Activated T-helper 2 cell treated with anti-CD3 and anti-CD28 coated beads, Interferon-gamma antibody, Interleukin-2, Interleukin-4, amounts not matched to agents 10 μg/mL and 5 μg/mL and 100 μg/mL, durations not matched to agents 14 hours and 24 hours and 36 hours (primary cell): ENCODE results near the gene SFMBT1. TPM values are rescaled to one million over a fixed set of nuclear protein-coding genes. Genes with fewer than 3 reads are reported as not detected.

Experiments
- DNase-seq: peaks from one replicate; pipeline ENCODE4 v3.0.0; 2021; ENCODE audit warnings: low spot score
- H3K27ac Mint-ChIP-seq: one replicate; pipeline ENCODE4 v1.8.0; 2021; ENCODE audit warnings: mixed read lengths
- H3K27me3 Mint-ChIP-seq: one replicate; pipeline ENCODE4 v1.8.0; 2021; ENCODE audit warnings: low read depth, mixed read lengths
- H3K36me3 Mint-ChIP-seq: one replicate; pipeline ENCODE4 v1.8.0; 2021; ENCODE audit warnings: low read depth, mixed read lengths
- H3K4me1 Mint-ChIP-seq: one replicate; pipeline ENCODE4 v1.8.0; 2021; ENCODE audit warnings: low read depth, mixed read lengths
- H3K4me3 Mint-ChIP-seq: one replicate; pipeline ENCODE4 v1.8.0; 2021; ENCODE audit warnings: low read depth, mild to moderate bottlenecking, moderate library complexity, mixed read lengths
- H3K9me3 Mint-ChIP-seq: one replicate; pipeline ENCODE4 v1.8.0; 2021; ENCODE audit warnings: mixed read lengths
- intact Hi-C: fragments of 100-400 bp; cut with micrococcal nuclease; formaldehyde crosslinking; loops from one replicate; pipeline ENCODE4 v1.15.1; 2023
- total RNA-seq: library from RNA; stranded (reverse); gene quantifications from 2 replicates; pipeline ENCODE4 v1.2.3, GENCODE V29; 2022

The SFMBT1 gene
- total RNA-seq, 1 donor from 2014 or later = 23.4 TPM

- no peaks in the 10 kb centered on the region for H3K27me3 Mint-ChIP-seq
- no peak overlapping the region for H3K4me3 Mint-ChIP-seq
- H3K36me3 Mint-ChIP-seq = no peaks in the 10 kb centered on the region
- no peak overlapping the region for H3K27ac Mint-ChIP-seq
- intact Hi-C loops = no loop called here
- peaks cover 33% of the 10 kb centered on the region for H3K4me1 Mint-ChIP-seq
- no peaks in the 10 kb centered on the region for H3K9me3 Mint-ChIP-seq
- DNase-seq = no peak
Observed at GRCh38 chr3:52986938-52987337, 58.9 kb downstream of the SFMBT1 start.

GRCh38 chr3:52986049-52986448, 59.8 kb downstream of the SFMBT1 start:
- no peak for DNase-seq
- Mint-ChIP-seq H3K4me3 (no peak overlapping the region), H3K27me3 (no peaks in the 10 kb centered on the region), H3K9me3 (no peaks in the 10 kb centered on the region), H3K27ac (no peak overlapping the region), H3K4me1 (peaks cover 33% of the 10 kb centered on the region), H3K36me3 (no peaks in the 10 kb centered on the region)
- intact Hi-C loops = no loop called here

- intact Hi-C loops = loop anchor here (1.0 to 5.0 kb wide), 6 partner anchors 39 to 1257 kb away; no protein-coding TSS in a partner anchor
- Mint-ChIP-seq H3K27me3 (no peaks in the 10 kb centered on the region), H3K36me3 (peaks cover 2% of the 10 kb centered on the region), H3K4me1 (peaks cover 27% of the 10 kb centered on the region), H3K9me3 (no peaks in the 10 kb centered on the region), H3K27ac (peak overlapping the region; percentile 86), H3K4me3 (peak overlapping the region; percentile 30)
- no peak for DNase-seq
Observed at GRCh38 chr3:52983828-52984227, 62.0 kb downstream of the SFMBT1 start.

GRCh38 chr3:52983336-52983807, 62.5 kb downstream of the SFMBT1 start:
- peak overlapping the region; percentile 30 for H3K4me3 Mint-ChIP-seq
- peaks cover 2% of the 10 kb centered on the region for H3K36me3 Mint-ChIP-seq
- no peaks in the 10 kb centered on the region for H3K27me3 Mint-ChIP-seq
- DNase-seq = peak; percentile 54
- peak overlapping the region; percentile 86 for H3K27ac Mint-ChIP-seq
- H3K4me1 Mint-ChIP-seq = peaks cover 27% of the 10 kb centered on the region
- H3K9me3 Mint-ChIP-seq = no peaks in the 10 kb centered on the region
- intact Hi-C loops = loop anchor here (1.0 to 5.0 kb wide), 6 partner anchors 40 to 1256 kb away; no protein-coding TSS in a partner anchor

GRCh38 chr3:52982839-52983238, 63.0 kb downstream of the SFMBT1 start:
- no peaks in the 10 kb centered on the region for H3K27me3 Mint-ChIP-seq
- peaks cover 2% of the 10 kb centered on the region for H3K36me3 Mint-ChIP-seq
- no peaks in the 10 kb centered on the region for H3K9me3 Mint-ChIP-seq
- no peak for DNase-seq
- peaks cover 29% of the 10 kb centered on the region for H3K4me1 Mint-ChIP-seq
- no peak overlapping the region for H3K4me3 Mint-ChIP-seq
- intact Hi-C loops = loop anchor here (1.0 to 5.0 kb wide), 6 partner anchors 40 to 1256 kb away; no protein-coding TSS in a partner anchor
- peak overlapping the region; percentile 86 for H3K27ac Mint-ChIP-seq

- Mint-ChIP-seq H3K9me3 (no peaks in the 10 kb centered on the region), H3K4me1 (peaks cover 28% of the 10 kb centered on the region), H3K27me3 (no peaks in the 10 kb centered on the region), H3K27ac (no peak overlapping the region), H3K4me3 (no peak overlapping the region), H3K36me3 (peaks cover 2% of the 10 kb centered on the region)
- no peak for DNase-seq
- intact Hi-C loops = no loop called here
Observed at GRCh38 chr3:52979190-52979983, 66.5 kb downstream of the SFMBT1 start.

GRCh38 chr3:52978109-52978754, 67.6 kb downstream of the SFMBT1 start:
- no peak for DNase-seq
- no peak overlapping the region for H3K4me3 Mint-ChIP-seq
- no peaks in the 10 kb centered on the region for H3K9me3 Mint-ChIP-seq
- peaks cover 2% of the 10 kb centered on the region for H3K36me3 Mint-ChIP-seq
- intact Hi-C loops = no loop called here
- peaks cover 22% of the 10 kb centered on the region for H3K4me1 Mint-ChIP-seq
- H3K27me3 Mint-ChIP-seq = no peaks in the 10 kb centered on the region
- no peak overlapping the region for H3K27ac Mint-ChIP-seq

GRCh38 chr3:52973806-52974205, 72.1 kb downstream of the SFMBT1 start:
- no peaks in the 10 kb centered on the region for H3K36me3 Mint-ChIP-seq

GRCh38 chr3:52971895-52972294, 74.0 kb downstream of the SFMBT1 start:
- no peak overlapping the region for H3K27ac Mint-ChIP-seq
- peaks cover 2% of the 10 kb centered on the region for H3K36me3 Mint-ChIP-seq

More at GRCh38 chr3:52973806-52974205, 72.1 kb downstream of the SFMBT1 start:
- Mint-ChIP-seq H3K4me3 (no peak overlapping the region), H3K4me1 (peaks cover 12% of the 10 kb centered on the region), H3K27ac (no peak overlapping the region), H3K27me3 (no peaks in the 10 kb centered on the region), H3K9me3 (no peaks in the 10 kb centered on the region)
- intact Hi-C loops = no loop called here
- DNase-seq = no peak

GRCh38 chr3:52967398-52967797, 78.5 kb downstream of the SFMBT1 start:
- Mint-ChIP-seq H3K4me3 (no peak overlapping the region), H3K27ac (no peak overlapping the region), H3K36me3 (peaks cover 18% of the 10 kb centered on the region)

More at GRCh38 chr3:52971895-52972294, 74.0 kb downstream of the SFMBT1 start:
- intact Hi-C loops = no loop called here
- DNase-seq = no peak
- Mint-ChIP-seq H3K27me3 (no peaks in the 10 kb centered on the region), H3K4me3 (no peak overlapping the region), H3K9me3 (no peaks in the 10 kb centered on the region), H3K4me1 (peaks cover 8% of the 10 kb centered on the region)

GRCh38 chr3:52962160-52962559, 83.7 kb downstream of the SFMBT1 start:
- peaks cover 6% of the 10 kb centered on the region for H3K4me1 Mint-ChIP-seq

More at GRCh38 chr3:52967398-52967797, 78.5 kb downstream of the SFMBT1 start:
- intact Hi-C loops = no loop called here
- DNase-seq = no peak
- H3K4me1 Mint-ChIP-seq = no peaks in the 10 kb centered on the region
- no peaks in the 10 kb centered on the region for H3K9me3 Mint-ChIP-seq
- H3K27me3 Mint-ChIP-seq = no peaks in the 10 kb centered on the region

GRCh38 chr3:52959773-52960172, 86.1 kb downstream of the SFMBT1 start:
- Mint-ChIP-seq H3K4me3 (no peak overlapping the region), H3K36me3 (peaks cover 20% of the 10 kb centered on the region), H3K27me3 (no peaks in the 10 kb centered on the region), H3K27ac (no peak overlapping the region), H3K4me1 (peaks cover 6% of the 10 kb centered on the region), H3K9me3 (no peaks in the 10 kb centered on the region)
- intact Hi-C loops = no loop called here
- DNase-seq = no peak

More at GRCh38 chr3:52962160-52962559, 83.7 kb downstream of the SFMBT1 start:
- Mint-ChIP-seq H3K27me3 (no peaks in the 10 kb centered on the region), H3K4me3 (no peak overlapping the region), H3K27ac (no peak overlapping the region), H3K36me3 (peaks cover 33% of the 10 kb centered on the region), H3K9me3 (no peaks in the 10 kb centered on the region)
- intact Hi-C loops = no loop called here
- no peak for DNase-seq

- H3K9me3 Mint-ChIP-seq = no peaks in the 10 kb centered on the region
- H3K27ac Mint-ChIP-seq = no peak overlapping the region
- H3K36me3 Mint-ChIP-seq = peaks cover 24% of the 10 kb centered on the region
- no peak for DNase-seq
- H3K4me1 Mint-ChIP-seq = peaks cover 10% of the 10 kb centered on the region
- H3K4me3 Mint-ChIP-seq = no peak overlapping the region
- H3K27me3 Mint-ChIP-seq = no peaks in the 10 kb centered on the region
- intact Hi-C loops = loop anchor here (5.0 kb wide), 1 partner anchor 42 kb away; the partner anchor contains the start of gene STIMATE
Observed at GRCh38 chr3:52939600-52939999, 106.3 kb downstream of the SFMBT1 start.
